ENCODE measurements around the gene MED13L.

DNA sequence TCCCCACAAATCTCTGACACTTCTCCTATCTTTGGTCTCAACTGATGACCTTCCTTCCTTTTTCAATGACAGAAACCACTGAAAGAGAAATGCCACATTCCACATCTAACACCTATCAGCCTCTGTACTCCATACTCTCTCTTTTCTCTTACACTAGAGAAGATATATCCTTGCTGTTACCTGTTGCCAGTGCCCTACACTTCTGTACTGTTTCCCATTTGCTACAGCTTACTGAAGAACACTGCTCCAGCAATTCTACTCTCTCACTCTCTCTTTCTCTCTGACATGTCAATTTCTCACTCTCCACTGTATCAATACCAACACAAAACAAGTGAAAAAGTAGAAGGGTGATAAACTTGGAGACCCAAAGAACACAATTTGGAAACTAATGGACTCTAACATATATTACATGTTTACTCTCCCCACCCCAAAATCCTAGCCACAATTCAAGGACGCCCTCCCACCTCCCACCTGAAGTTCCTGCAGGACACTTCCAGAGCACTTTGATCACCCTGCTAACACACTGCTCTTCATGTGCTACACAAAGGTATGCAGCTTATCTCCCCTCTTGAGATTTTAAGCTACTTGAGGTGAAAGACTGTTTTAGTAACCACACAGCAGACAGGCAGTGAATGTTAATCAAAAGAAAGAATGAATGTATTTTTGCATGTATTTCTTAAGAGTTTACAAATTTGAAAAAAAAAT lies 95.0 kb downstream of the MED13L start:
- TF ChIP-seq, protein P1, sequence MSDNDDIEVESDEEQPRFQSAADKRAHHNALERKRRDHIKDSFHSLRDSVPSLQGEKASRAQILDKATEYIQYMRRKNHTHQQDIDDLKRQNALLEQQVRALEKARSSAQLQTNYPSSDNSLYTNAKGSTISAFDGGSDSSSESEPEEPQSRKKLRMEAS (IDR thresholded peaks at IDR 0.05; ENCODE audit: insufficient read depth, insufficient read length) = no peak
- TF ChIP-seq, protein P2, sequence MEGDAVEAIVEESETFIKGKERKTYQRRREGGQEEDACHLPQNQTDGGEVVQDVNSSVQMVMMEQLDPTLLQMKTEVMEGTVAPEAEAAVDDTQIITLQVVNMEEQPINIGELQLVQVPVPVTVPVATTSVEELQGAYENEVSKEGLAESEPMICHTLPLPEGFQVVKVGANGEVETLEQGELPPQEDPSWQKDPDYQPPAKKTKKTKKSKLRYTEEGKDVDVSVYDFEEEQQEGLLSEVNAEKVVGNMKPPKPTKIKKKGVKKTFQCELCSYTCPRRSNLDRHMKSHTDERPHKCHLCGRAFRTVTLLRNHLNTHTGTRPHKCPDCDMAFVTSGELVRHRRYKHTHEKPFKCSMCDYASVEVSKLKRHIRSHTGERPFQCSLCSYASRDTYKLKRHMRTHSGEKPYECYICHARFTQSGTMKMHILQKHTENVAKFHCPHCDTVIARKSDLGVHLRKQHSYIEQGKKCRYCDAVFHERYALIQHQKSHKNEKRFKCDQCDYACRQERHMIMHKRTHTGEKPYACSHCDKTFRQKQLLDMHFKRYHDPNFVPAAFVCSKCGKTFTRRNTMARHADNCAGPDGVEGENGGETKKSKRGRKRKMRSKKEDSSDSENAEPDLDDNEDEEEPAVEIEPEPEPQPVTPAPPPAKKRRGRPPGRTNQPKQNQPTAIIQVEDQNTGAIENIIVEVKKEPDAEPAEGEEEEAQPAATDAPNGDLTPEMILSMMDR (IDR thresholded peaks at IDR 0.05; ENCODE audit: extremely low read depth in 1 of 2, insufficient read depth in 1 of 2, low read depth in 1 of 2, low read length in 2 of 2) = no peak
- TF ChIP-seq GATA2 (IDR thresholded peaks at IDR 0.05; ENCODE audit: insufficient read depth, insufficient read length, low read depth, low read length) = no peak
- no peak for TF ChIP-seq EZH2 (IDR thresholded peaks at IDR 0.05; ENCODE audit: borderline replicate concordance, low read depth, low read length, severe bottlenecking)
